ENCODE data around the gene TMEM92.

Gene TMEM92

DNA sequence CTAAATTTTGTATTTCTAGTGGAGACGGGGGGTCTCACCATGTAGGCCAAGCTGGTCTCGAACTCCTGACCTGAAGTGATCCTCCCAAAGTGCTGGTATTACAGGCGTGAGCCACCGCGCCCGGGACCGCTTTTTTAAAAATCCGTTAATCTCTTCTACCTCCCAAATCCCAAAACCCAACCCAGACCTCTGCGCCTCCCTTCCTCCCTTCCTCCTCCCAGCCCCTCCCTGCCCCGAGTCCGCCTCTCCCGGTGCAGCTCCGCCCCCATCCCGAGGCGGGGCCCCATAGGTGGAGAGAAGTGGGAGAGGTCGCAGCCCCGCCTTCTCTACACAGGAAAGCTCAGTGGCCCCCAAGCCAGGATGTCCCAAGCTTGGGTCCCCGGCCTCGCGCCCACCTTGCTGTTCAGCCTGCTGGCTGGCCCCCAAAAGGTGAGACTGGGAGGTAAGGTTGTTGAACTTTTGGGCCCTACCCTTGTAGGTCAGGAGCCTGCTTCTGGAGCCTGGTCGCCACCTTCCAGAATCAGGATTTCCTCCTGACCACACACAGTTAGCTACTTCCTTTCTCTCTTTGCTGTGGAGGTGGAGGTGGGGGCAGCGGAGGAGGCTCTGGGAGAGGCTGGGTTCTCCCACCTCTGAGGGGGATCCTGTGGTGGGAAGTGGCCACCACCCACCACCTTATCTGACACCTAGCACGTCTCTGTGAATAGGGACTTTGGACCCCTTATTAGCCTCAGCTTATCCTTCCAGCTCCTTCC lies at the start of gene TMEM92:
Gene TMEM92 (plus strand): TSS at position 325 of the 755 bp plus-strand sequence. CDS start 36 bp downstream, at position 361.
- peak; percentile 43 for DNase-seq

DNA sequence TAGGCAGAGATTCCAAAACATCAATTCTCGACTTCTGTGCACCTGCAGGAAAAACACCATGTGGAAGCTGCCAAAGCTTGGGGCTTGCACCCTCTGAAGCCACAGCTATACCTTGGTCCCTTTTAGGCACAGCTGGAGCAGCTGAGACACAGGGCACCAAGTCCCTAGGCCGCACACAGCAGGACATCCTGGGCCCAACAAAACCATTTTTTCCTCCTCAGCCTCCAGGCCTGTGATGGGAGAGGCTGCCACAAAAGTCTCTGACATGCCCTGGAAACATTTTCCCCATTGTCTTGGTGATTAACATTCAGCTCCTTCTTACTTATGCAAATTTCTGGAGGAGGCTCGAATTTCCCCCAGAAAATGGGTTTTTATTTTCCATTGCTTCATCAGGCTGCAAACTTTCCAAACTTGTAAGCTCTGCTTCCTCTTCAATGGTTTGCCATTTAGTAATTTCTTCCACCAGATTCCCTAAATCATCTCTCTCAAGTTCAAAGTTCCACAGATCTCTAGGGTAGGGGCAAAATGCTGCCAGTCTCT lies 48.5 kb upstream of the TMEM92 start:
- no peak for DNase-seq

DNA sequence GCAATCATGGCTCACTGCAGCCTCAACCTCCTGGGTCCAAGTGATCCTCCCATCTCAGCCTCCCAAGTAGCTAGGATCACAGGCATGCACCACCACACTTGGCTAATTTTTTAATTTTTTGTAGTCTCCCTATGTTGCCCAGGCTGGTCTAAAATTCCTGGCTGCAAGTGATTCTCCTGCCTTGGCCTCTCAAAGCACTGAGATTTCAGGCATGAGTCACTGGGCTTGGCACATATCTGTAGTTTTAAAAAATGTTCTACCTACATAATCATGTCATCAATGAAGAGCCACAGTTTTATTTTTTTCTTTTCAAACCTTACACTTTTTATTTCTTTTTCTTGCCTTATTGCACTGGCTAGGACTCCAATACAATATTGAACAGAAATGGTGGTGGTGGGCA lies 39.7 kb upstream of the TMEM92 start:
- no peak for DNase-seq

DNA sequence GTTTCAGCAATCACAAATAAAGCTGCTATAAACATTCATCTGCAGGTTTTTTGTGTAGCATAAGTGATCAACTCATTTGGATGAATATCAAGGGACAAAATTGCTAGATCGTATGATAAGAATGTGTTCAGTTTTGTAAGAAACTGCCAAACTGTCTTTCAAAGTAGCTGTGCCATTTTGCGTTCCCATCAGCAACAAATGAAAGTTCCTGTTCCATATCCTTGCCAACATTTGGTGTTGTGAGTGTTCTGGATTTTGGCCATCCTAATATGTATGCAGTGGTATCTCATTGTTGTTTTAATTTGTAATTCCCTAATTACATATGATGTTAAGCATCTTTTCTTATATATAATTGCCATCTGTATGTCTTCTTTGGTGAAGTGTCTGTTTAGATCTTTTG lies 36.4 kb upstream of the TMEM92 start:
- DNase-seq = no peak

DNA sequence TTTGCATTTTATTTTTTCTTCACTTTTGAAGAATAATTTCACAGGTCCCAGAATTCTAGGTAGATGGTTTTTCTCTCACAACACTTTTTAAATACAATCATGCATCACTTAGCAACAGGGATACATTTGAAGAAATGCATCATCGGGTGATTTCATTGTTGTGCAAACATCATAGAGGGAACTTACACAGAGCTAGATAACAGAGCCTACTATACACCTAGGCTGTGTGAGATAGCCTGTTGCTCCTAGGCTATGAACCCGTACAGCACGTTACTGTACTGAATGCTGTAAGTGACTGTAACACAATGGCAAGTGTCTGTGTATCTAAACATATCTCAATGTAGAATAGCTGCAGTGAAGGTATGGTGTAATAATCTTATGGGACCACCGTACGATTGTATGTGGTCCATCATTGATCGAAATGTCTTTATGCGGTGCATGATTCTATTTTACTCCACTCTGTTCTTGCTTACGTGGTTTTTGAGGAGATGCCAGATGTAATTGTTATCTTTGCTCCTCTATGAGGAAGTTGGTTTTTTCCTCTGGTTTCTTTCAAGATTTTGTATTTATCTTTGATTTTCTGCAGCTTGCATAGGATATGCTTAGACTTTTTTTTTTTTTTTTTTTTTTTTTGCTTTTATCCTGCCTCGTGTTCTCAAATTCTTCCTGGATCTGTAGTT lies 35.5 kb upstream of the TMEM92 start:
- no peak for DNase-seq

DNA sequence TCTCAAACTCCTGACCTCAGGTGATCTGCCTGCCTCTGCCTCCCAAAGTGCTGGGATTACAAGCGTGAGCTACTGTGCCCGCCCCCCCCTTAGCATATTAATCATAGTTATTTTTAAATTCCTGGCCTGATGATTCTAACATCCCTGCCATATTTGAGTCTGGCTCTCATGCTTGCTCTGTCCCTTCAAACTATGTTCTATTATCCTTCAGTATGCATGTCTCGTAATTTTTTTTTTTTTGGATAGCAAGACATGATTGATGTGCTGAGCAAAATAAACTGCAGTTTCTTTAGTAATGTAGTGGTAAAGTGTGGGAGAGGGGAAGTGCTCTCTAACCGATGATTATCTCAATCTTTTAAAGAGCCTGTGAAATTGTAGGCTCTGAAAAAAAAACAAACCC lies 34.3 kb upstream of the TMEM92 start:
- no peak for DNase-seq

DNA sequence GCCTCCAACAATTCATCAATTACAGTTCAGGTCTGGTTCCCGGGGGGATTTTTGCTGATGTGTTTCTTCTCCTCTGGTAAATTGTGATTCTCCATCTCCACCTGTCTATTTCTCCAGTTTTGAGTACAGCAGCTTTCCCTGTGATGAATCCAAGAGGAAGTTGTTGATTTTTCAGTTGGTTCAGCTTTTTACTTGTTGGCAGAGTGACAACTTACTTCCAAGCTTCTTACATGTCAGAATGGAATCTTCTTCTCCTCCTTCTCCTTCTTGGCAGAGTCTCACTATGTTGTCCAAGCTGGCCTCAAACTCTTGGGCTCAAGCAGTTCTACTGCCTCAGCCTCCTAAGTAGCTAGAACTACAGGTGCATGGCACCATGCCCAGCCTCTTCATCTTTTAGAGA lies 33.4 kb upstream of the TMEM92 start:
- no peak for DNase-seq

DNA sequence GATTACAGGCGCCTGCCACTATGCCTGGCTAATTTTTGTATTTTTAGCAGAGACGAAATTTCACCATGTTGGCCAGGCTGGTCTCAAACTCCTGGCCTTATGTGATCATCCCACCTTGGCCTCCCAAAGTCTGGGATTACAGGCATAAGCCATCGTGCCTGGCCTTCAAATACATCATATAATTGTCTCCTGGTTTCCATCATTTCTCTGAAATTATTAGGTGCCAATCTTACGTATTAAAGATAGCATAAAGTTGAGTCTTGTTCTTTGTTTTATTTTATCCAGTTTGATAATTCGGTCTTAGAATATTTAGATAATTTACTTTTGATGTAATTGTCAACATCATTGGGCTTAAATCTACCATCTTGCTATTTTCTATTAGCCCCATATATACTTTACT lies 32.8 kb upstream of the TMEM92 start:
- no peak for DNase-seq

DNA sequence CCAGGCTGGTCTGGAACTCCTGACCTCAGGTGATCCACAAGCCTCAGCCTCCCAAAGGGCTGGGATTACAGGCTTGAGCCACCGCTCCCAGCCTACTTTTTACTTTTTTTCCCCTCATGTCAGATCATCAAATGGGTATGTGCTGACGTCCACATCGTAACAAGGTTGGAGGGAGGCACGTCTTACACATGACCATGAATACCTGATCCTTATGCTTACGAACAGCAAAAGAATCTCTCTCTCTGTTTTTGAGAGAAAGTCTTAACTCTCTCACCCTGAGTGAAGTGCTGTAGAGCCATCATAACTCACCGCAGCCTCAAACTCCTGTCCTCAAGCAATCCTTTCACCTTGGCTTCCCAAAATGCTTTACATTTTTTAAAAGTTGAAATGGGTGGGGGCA lies 29.5 kb upstream of the TMEM92 start:
- DNase-seq = no peak

DNA sequence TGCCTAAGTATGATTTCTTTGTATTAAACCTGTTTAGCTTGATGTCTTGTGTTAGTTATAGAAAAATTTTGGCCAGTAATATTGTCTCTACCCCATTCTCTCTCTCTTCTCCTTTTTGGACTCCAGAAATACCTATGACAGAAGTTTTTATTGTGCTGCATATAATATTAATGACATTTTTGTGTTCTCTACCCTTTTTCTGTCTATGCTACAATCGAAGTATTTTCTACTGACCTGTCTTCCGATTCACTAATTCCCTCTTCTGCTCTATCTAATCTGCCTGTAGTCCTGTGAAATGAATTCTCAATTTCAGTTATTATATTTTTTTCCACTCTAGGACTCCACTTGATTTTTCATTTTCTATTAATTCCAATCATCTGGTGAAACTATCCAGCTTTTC lies 26.0 kb upstream of the TMEM92 start:
- DNase-seq = no peak

DNA sequence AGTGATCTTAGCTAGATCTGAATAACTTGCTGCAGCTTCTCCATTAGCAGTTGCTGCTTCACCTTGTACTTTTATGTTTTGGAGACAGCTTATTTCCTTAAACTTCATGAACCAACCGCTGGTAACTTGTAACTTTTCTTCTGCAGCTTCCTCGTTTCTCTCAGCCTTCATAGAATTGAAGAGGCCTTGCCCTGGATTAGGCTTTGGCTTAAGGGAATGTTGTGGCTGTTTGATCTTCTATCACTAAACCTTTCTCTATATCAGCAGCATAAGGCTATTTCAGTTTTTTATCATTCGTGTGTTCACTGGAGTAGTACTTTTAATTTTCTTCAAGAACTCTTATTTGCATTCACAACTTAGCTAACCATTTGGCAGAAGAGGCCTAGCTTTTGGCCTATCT lies 21.5 kb upstream of the TMEM92 start:
- DNase-seq = no peak

DNA sequence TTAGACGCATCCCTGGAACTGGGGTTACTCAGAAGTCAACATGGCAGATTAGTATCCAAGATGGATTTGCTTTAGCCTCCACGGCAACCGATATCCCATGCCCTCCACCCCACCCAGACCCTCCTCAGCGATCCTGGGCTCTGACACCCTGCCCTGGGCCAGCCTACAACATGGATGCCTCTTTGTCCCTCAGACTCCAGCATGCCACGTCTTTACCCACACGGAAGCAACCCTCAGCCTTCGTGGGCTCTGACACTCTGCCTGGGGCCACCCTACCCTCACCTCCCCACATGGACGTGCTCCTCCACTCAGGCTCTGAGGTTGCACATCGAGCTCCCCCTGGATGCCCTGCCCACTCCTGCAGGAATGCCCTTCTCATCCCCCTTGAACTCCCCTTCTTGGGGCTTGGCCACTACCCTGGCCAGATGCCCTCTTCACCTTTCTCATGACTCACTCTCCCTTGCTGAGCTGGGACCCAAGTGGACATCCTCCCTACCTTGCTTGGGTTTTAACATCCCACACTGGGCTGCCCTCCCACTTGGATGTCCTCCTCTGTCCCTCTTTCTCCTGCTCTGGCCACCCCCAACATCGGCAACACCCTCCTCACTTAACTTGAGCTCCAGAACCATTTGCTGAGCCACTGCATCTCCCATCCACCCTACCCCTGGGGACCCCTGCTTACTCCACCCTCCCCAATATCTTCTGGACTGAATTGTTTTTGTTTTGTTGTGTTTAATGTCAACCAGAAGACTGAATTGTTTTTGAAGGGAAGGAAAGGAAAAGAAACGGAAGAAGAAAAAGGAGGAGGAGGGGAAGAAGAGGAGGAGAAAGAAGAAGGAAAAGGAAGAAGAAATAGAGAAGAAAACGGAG lies 18.3 kb upstream of the TMEM92 start:
- DNase-seq = no peak

DNA sequence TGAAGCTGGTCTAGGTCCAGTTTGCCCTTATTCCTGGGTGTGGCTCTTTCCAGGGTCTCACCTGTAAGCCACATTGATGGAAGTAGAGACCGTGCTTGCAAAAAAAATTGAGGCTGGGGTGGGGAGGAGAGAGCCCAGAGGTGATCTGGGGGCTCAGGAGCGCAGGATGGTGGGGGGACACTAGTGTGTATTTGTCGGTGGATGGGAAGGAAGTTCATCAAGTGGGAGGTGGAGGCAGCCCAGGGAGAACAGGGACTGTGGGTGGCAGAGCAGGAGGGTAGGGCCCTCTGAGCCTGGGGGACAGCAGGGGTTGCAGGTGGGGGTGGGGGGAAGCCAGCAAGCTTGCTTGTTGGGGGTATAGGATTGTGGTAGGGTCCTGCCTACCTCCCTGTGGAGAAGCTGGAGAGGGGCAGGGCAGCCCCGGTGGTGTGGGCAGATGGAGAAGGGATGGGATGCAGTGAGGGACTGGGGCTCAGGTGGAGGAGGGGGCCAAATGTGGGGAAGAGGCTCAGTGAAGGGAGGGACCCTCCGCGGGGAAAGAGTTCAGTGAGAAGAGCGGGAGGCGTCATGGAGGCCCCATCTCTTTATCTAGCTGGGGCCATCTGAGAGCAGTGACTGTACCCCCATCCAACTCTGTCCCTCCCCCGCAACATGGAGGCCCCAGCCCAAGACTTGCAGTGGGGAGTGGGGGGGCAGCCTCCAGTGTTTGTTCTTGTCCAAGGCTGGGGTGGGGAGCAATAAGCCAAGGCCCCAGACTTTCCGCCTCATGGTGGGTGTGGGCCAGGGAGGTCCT lies 17.2 kb upstream of the TMEM92 start:
- no peak for DNase-seq

DNA sequence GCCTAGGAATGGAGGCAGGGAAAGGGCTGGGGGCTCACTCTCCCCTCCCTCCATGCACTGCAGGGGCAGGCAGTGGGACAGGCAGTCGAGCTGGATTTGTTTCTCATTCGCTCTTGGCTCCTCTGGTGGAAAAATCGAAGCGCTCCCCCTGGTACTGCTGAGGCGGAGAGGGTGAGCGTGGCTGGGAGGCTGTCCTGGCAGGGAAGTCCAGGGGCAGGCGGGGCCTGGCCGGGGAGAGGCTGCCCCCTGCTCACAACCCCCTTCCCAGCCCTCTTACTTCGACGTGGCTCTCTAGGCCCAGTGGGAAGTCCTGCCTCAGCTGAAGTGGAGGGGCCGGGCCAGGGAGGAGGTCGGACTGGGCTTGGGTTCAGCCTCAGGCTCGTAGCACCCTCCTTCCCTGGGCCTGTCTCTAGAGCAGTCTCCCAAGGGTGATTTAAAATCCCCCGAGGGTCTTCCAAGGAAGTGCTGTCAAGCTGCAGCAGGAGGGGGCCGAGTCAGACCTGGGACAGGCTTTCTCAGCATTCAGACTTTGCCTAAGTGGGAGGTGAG lies 16.5 kb upstream of the TMEM92 start:
- DNase-seq = no peak

DNA sequence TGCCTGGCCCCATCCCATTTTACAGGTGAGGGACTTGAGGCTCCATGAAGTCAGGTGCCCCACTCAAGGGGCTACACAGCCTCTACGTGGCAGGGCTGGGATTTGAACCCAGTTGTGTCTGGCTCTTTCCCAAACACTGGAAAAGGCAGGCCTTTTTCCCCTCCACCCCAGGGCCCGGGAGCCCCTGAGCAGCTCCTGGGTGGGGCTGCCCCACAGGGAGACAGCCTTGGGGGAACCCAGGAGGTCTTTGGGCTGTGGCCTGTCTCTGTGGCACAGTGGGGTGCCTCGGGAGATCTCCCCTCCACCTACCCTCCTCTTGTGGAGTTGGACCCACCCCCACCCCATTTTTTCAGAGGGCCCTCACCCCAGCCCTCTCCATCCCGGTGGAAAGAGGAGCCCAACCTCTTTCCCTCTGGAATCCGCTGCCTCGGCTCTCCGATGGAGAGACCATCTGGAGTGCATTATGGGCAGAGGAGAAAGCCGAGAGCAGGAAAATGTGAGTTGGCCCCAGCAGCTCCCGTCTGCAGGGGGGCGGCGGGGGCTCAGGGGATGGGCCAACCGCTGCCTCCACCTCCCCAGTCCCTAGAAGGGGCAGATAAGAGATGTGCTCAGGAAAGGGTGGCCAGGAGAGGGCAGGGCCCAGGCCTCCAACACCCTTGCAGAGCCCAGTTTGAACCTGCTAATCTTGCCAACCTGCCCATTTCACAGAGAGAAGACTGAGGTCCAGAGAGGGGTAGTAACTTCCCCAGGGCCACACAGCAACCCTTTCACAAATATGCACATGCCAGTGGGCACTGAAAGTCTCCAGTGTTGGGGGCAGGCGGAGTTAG lies 15.4 kb upstream of the TMEM92 start:
- no peak for DNase-seq

DNA sequence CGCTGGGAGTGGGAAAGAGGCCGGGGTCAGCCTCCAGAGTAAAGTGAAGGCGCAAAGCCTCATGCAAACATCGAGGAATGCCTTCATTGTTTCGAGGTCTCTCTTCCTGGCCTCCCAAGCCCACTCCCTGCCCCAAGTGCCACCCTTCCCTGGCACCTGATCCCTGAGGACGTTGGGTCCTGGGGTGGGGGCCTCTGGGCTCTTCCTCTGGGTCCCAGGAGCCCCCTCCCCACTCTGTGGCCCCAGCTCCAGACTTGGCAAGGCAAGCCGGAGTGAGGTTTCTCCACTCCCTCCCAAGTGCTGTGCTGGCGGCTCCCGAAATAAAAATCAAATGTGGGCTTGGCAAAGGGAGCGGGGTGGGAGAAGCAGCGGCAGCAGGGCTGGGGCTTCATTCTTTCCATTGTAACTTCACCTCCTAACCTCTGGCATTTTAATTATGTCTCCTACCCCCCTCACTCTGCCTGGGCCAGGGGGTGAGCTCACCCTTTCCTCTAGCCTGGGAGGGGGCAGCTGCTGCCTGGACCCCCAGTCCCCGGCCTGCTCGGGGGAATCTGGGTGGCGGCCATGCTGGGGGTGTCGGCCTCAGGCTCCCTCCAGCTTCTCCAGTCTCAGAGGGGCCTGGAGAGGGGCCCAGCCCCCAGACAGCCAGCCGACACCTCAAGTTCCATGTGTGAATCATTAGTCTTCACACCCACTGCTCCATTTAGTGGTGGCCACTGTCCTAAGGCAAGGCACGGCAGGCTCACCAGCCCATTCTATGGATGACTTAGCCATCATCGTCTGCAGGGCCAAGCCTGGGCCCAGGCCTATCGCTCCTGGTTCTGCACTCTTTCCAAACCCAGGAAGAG lies 14.6 kb upstream of the TMEM92 start:
- no peak for DNase-seq

DNA sequence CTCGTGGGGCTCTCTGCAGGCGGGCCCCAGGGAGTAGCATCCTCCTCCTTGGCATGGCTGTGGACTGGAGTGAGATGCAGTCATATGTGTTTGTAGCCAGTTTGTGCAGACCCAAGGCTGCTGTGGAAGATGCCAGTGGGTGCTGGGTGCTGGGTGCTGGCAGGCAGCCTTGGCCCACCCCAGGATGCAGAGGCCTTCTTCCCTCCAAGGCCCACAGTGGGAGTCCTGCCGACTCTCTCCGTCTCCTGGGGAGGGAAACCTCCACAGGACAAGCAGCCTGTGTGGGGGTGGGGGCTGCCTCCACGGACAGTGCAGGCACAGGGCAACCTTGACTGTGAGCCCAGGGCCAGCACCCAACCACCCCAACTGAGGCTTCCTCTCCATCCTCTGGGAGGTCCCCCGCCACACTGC lies 13.8 kb upstream of the TMEM92 start:
- DNase-seq = no peak

DNA sequence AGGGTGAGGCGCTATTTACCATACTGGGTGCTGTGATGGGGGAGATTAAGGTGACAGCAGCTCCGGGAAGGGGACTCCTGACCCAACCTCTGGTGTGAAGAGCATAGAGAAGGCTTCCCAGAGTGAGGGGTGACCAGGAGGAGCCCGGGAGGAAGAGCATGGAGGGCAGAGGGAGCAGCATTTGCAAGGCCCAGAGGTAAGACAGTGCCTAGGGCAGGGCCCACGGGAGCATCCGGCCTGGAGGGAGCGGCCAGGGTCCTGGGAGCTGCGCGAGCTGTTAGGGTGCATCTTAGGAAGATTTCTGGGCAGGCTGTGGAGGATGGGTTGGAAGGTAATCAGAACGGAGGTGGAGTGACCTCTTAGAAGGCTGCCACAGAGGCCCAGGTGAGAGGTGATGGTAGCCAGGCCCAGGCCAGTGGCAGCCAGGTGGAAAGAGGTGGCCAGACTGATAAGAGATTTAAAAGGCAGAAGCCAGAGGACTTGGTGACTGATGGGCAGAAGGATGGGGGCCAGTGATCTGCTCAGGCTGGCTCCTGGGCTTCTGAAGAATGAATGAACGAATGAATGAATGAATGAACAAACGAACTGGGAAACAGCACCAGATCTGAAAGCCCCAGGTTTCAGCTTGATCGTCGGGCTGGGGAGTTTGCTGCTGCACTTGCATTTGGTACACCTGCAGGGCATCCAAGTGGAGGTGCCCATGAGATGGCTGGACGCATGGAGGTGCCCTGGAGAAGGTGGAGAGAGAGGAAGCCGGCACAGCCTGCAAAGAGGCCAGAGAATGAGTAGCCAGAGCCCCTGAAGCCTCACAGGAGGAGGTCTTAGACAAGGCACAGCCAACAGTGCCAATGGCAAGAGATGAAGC lies 13.0 kb upstream of the TMEM92 start:
- DNase-seq = no peak
